ENCODE data around the gene KLHDC7B. TPM values are rescaled to one million over a fixed set of nuclear protein-coding genes. Genes with fewer than 3 reads are reported as not detected.

KLHDC7B gene
- total RNA-seq, 2 experiments from 2014 or later: 2.3 TPM

DNA sequence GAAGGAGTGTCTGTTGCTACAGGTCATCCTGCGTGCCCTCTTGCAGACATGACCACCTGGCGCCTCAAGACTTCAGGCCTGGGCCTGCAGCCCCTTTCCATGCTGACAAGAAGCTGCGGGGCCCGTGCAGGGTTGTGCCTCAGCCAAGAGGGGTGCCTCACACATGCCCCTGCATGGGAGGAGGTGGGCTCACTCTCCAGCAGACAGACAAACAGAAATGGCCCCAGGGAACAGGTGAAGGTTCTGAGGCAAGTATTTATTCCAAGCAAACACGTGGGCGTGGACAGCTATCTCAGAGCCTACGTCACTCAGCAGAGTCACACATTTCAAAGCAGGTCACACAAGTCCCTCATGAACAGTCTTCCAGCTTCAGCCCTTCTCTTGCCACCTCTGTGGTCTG lies 22.9 kb downstream of the KLHDC7B start:
- H3K9me3 Mint-ChIP-seq: no peaks in the 10 kb centered on the region
- POLR2A ChIA-PET: interaction anchor here (0.6 to 1.6 kb wide), 2 partner anchors 9 to 20 kb away, joined by 3 read pairs; no protein-coding TSS in a partner anchor
- intact Hi-C loops (cut with DNase I, micrococcal nuclease): no loop called here

DNA sequence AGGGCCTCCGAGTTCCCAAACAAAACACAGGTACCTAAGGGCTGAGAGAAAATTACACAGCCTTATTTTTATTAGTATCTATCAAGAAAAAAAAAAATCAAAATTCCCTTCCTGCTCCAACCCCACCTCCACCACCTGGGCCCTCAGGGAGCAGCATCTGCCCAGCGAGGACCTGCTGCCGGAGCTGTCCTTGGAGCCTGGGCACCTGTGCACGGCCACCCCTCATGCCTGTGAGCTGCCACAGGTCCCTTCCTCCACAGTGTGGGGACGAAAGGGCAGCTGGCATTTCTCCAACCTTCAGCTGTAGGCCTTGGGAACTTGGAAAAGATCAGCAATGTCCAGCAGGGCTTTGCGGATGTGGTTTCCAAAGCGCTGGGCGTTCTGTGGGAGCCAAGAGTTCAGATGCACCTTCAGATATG lies 23.4 kb downstream of the KLHDC7B start:
- TF ChIP-seq, protein P1, sequence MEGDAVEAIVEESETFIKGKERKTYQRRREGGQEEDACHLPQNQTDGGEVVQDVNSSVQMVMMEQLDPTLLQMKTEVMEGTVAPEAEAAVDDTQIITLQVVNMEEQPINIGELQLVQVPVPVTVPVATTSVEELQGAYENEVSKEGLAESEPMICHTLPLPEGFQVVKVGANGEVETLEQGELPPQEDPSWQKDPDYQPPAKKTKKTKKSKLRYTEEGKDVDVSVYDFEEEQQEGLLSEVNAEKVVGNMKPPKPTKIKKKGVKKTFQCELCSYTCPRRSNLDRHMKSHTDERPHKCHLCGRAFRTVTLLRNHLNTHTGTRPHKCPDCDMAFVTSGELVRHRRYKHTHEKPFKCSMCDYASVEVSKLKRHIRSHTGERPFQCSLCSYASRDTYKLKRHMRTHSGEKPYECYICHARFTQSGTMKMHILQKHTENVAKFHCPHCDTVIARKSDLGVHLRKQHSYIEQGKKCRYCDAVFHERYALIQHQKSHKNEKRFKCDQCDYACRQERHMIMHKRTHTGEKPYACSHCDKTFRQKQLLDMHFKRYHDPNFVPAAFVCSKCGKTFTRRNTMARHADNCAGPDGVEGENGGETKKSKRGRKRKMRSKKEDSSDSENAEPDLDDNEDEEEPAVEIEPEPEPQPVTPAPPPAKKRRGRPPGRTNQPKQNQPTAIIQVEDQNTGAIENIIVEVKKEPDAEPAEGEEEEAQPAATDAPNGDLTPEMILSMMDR (IDR thresholded peaks at IDR 0.05): no peak
- intact Hi-C loops (cut with DNase I, micrococcal nuclease): no loop called here

More for the DNA sequence above, 22.9 kb downstream of the KLHDC7B start:
- Histone ChIP-seq H3K4me1 (ENCODE audit: insufficient read depth, low read length) (peaks cover 2% of the 10 kb centered on the region), H3K27ac (ENCODE audit: low read depth in 1 of 2, low read length in 2 of 2) (no peak overlapping the region), H3K9me3 (ENCODE audit: control insufficient read depth in 1 of 2, insufficient read depth in 1 of 2, low read length in 2 of 2) (no peaks in the 10 kb centered on the region), H3K4me3 (ENCODE audit: low read length) (no peak overlapping the region), H3K36me3 (ENCODE audit: insufficient read depth, low read length) (peaks cover 40% of the 10 kb centered on the region), H3K27me3 (ENCODE audit: control insufficient read depth in 1 of 2, insufficient read depth in 2 of 2, low read length in 2 of 2) (no peaks in the 10 kb centered on the region)
- Mint-ChIP-seq H3K4me3 (no peak overlapping the region), H3K4me1 (ENCODE audit: low read depth) (peaks cover under 1% of the 10 kb centered on the region), H3K27ac (no peak overlapping the region), H3K27me3 (no peaks in the 10 kb centered on the region), H3K36me3 (ENCODE audit: low read depth) (peaks cover 40% of the 10 kb centered on the region)
- TF ChIP-seq, protein P1 (IDR thresholded peaks at IDR 0.05): no peak
- DNase-seq (no peak), ATAC-seq (ENCODE audit: poor library complexity) (no peak)
- CTCF ChIA-PET: no interaction called here

DNA sequence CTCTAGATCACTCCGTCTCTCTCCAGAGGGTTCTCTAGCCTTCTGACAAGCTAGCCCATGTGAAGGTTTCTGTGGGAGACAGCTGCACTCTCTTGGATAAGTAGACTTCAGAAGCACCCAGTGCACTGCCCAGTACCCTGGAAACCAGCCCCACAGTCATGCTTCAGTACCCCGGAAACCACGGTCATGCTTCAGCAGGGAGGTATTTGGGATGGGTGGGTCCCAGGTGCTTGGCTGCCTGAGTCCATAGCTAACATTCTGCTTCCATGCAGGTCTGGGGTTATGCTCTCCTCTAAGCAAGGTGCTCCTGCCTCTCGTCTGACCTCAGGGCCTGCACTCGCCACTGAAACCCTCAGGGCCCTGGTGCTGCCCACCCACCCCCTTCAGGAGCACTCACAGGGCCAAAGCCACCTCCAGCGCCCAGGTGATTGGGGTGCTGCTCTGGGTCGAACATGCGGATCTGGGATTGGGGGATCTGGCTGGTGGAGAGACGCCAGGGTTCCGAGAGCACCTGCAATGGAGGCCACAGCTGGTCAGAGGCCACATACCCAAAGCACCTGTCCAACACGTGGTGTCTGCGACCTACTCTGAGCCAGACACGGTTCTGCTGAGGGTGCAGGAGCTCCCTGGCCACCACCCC lies 24.3 kb downstream of the KLHDC7B start:
- TF ChIP-seq, protein P1 (IDR thresholded peaks at IDR 0.05): no peak
- Mint-ChIP-seq H3K27ac (no peak overlapping the region), H3K4me1 (ENCODE audit: low read depth) (no peaks in the 10 kb centered on the region), H3K9me3 (no peaks in the 10 kb centered on the region), H3K36me3 (ENCODE audit: low read depth) (peaks cover 40% of the 10 kb centered on the region), H3K27me3 (no peaks in the 10 kb centered on the region), H3K4me3 (no peak overlapping the region)
- Histone ChIP-seq H3K36me3 (ENCODE audit: insufficient read depth, low read length) (peaks cover 42% of the 10 kb centered on the region), H3K9me3 (ENCODE audit: control insufficient read depth in 1 of 2, insufficient read depth in 1 of 2, low read length in 2 of 2) (no peaks in the 10 kb centered on the region), H3K27ac (ENCODE audit: low read depth in 1 of 2, low read length in 2 of 2) (no peak overlapping the region), H3K4me3 (ENCODE audit: low read length) (no peak overlapping the region), H3K4me1 (ENCODE audit: insufficient read depth, low read length) (no peaks in the 10 kb centered on the region), H3K27me3 (ENCODE audit: control insufficient read depth in 1 of 2, insufficient read depth in 2 of 2, low read length in 2 of 2) (no peaks in the 10 kb centered on the region)
- no peak for ATAC-seq (ENCODE audit: poor library complexity)
- intact Hi-C loops (cut with DNase I, micrococcal nuclease): no loop called here
- ChIA-PET CTCF (interaction anchor here (1.0 kb wide), 1 partner anchor 45 kb away, joined by 3 read pairs; the partner anchor contains the start of gene SCO2), POLR2A (interaction anchor here (1.0 kb wide), 1 partner anchor 41 kb away, joined by 3 read pairs; no protein-coding TSS in a partner anchor)
- no peak for DNase-seq

More for the DNA sequence above, 23.4 kb downstream of the KLHDC7B start:
- DNase-seq (no peak), ATAC-seq (ENCODE audit: poor library complexity) (no peak)
- H3K27me3 Mint-ChIP-seq: no peaks in the 10 kb centered on the region
- H3K4me3 Mint-ChIP-seq: no peak overlapping the region
- no peaks in the 10 kb centered on the region for H3K4me1 ChIP-seq (ENCODE audit: insufficient read depth, low read length)
- H3K9me3 Mint-ChIP-seq: no peaks in the 10 kb centered on the region
- H3K4me1 Mint-ChIP-seq (ENCODE audit: low read depth): no peaks in the 10 kb centered on the region
- peaks cover 42% of the 10 kb centered on the region for H3K36me3 ChIP-seq (ENCODE audit: insufficient read depth, low read length)
- H3K4me3 ChIP-seq (ENCODE audit: low read length): no peak overlapping the region
- no peaks in the 10 kb centered on the region for H3K9me3 ChIP-seq (ENCODE audit: control insufficient read depth in 1 of 2, insufficient read depth in 1 of 2, low read length in 2 of 2)
- H3K27ac ChIP-seq (ENCODE audit: low read depth in 1 of 2, low read length in 2 of 2): no peak overlapping the region
- no peaks in the 10 kb centered on the region for H3K27me3 ChIP-seq (ENCODE audit: control insufficient read depth in 1 of 2, insufficient read depth in 2 of 2, low read length in 2 of 2)
- CTCF ChIA-PET: interaction anchor here (1.0 kb wide), 1 partner anchor 44 kb away, joined by 3 read pairs; the partner anchor contains the start of gene SCO2
- POLR2A ChIA-PET: interaction anchor here (0.6 to 1.6 kb wide), 3 partner anchors 9 to 40 kb away, joined by 3 read pairs; no protein-coding TSS in a partner anchor
- no peak overlapping the region for H3K27ac Mint-ChIP-seq
- H3K36me3 Mint-ChIP-seq (ENCODE audit: low read depth): peaks cover 40% of the 10 kb centered on the region
